ENCODE measurements around the gene HABP4. TPM values are rescaled to one million over a fixed set of nuclear protein-coding genes. Genes with fewer than 3 reads are reported as not detected.

Gene HABP4
- total RNA-seq, 4 donors from 2014 or later, result 0.80 to 12.4 (median 2.7) TPM

GRCh38 chr9:96532173-96532572 is 82.2 kb downstream of the HABP4 start:
- H3K4me3 ChIP-seq, result no peak overlapping the region
- H3K4me1 ChIP-seq, result no peaks in the 10 kb centered on the region
- DNase-seq, result no peak
- no peak for TF ChIP-seq CTCF (IDR thresholded peaks at IDR 0.05)
- TF ChIP-seq POLR2A (IDR thresholded peaks at IDR 0.05), result no peak
- intact Hi-C loops (cut with DNase I), result no loop called here
- H3K36me3 ChIP-seq, result peaks cover 0 to 20% (median 0%) of the 10 kb centered on the region in 3 donors
- no peak overlapping the region for H3K27ac ChIP-seq
- no peaks in the 10 kb centered on the region for H3K27me3 ChIP-seq
- no peaks in the 10 kb centered on the region for H3K9me3 ChIP-seq

GRCh38 chr9:96540106-96540505 is 90.1 kb downstream of the HABP4 start:
- intact Hi-C loops (cut with DNase I), result no loop called here
- Histone ChIP-seq H3K27me3 (no peaks in the 10 kb centered on the region), H3K27ac (no peak overlapping the region), H3K4me1 (no peaks in the 10 kb centered on the region), H3K4me3 (no peak overlapping the region), H3K9me3 (no peaks in the 10 kb centered on the region), H3K36me3 (peaks cover 0 to 27% (median 0%) of the 10 kb centered on the region in 3 donors)
- 95 to 98% methylated on average over 3 of the region's 3 CpGs for WGBS, 2 donors
- no peak for DNase-seq
- no peak for TF ChIP-seq CTCF (IDR thresholded peaks at IDR 0.05)
- TF ChIP-seq POLR2A (IDR thresholded peaks at IDR 0.05), result no peak

Other genes starting within 250 kb of the HABP4 start
- under 1 TPM in 1 of 4 donors, not detected in 3; 0.38 TPM for gene HSD17B3, start 148.0 kb upstream of the HABP4 start, total RNA-seq
- 10 to 100 TPM; 10.3 to 28.5 (median 16.4) TPM for gene SLC35D2, start 66.5 kb upstream of the HABP4 start, total RNA-seq
- 1 to 10 TPM; 2.2 to 7.1 (median 4.6) TPM for gene ZNF367, start 31.8 kb upstream of the HABP4 start, total RNA-seq
- 10 to 100 TPM in 2 of 4 donors, 1 to 10 TPM in 2; 2.7 to 14.8 (median 9.1) TPM for gene CDC14B, start 169.7 kb downstream of the HABP4 start, total RNA-seq
- gene PRXL2C, start 205.1 kb downstream of the HABP4 start, total RNA-seq, result 10 to 100 TPM in 1 of 4 donors, 1 to 10 TPM in 2, under 1 TPM in 1; 0.95 to 12.2 (median 5.6) TPM

Measured in esophagus squamous epithelium (tissue), 5 donors.